SK-N-SH (cell line): Measurements from ENCODE around the gene MPDU1. TPM values are rescaled to one million over a fixed set of nuclear protein-coding genes. Genes with fewer than 3 reads are reported as not detected.

Source experiments
- CTCF ChIA-PET: fragments of 300-600, 350-600 bp; formaldehyde crosslinking; extraction: SDS; loops from one replicate; lab custom pipeline; 2021; lab: Yijun Ruan, JAX
- POLR2A ChIA-PET: fragments of 350-600 bp; sonication (Branson Sonifier 250); formaldehyde crosslinking; extraction: SDS; loops from one replicate; lab custom pipeline; 2020; ENCODE audit warnings: antibody characterized with exemption, inconsistent platforms; lab: Yijun Ruan, JAX
- DNase-seq: peaks from one replicate; pipeline ENCODE4 v3.0.0; 2012
- H2AFZ ChIP-seq: fragments of 200-600 bp; sonication (generic); 2 replicates; pipeline ENCODE4 v1.8.1; 2016; ENCODE audit warnings: antibody characterized with exemption, mild to moderate bottlenecking, low read depth
- H3F3A ChIP-seq: fragments of 200-600 bp; sonication (generic); replicated peaks from 2 replicates; pipeline ENCODE3; 2016; ENCODE audit warnings: antibody characterized with exemption, mild to moderate bottlenecking; ENCODE audit not compliant: insufficient read depth
- H3K27ac ChIP-seq, 2 experiments: fragments of 200-500 bp in 1 of 2; fragments of 200-600 bp in 1 of 2; sonication (Bioruptor generic) in 1 of 2; sonication (generic), shearing (Covaris generic) in 1 of 2; 2 replicates each; pipeline versions ENCODE4 v1.5.1 to v1.6.1; 2014 to 2016; ENCODE audit warnings: low read depth in 2 of 2, inconsistent platforms in 1 of 2, low read length in 1 of 2, mild to moderate bottlenecking in 1 of 2, mixed read lengths in 1 of 2
- H3K27me3 ChIP-seq: fragments of 200-600 bp; sonication (generic), shearing (Covaris generic); 2 replicates; pipeline ENCODE4 v1.6.1; 2016; ENCODE audit warnings: mixed run types; ENCODE audit not compliant: insufficient read depth
- H3K36me3 ChIP-seq, 2 experiments: fragments of 200-500 bp in 1 of 2; fragments of 200-600 bp in 1 of 2; sonication (Bioruptor generic) in 1 of 2; sonication (generic) in 1 of 2; replicated peaks in 1 of 2; 2 replicates each; pipeline versions ENCODE3 to v1.5.1; 2014 to 2016; ENCODE audit warnings: low read length in 1 of 2, mild to moderate bottlenecking in 1 of 2; ENCODE audit not compliant: insufficient read depth in 2 of 2, control insufficient read depth in 1 of 2
- H3K4me1 ChIP-seq, 2 experiments: fragments of 200-500 bp in 1 of 2; fragments of 200-600 bp in 1 of 2; sonication (Bioruptor generic) in 1 of 2; sonication (generic), shearing (Covaris generic) in 1 of 2; 2 replicates each; pipeline versions ENCODE4 v1.5.1 to v1.6.1; 2014 to 2016; ENCODE audit warnings: low read depth in 1 of 2, low read length in 1 of 2, mixed run types in 1 of 2; ENCODE audit not compliant: insufficient read depth in 2 of 2, control insufficient read depth in 1 of 2
- H3K4me2 ChIP-seq: fragments of 200-600 bp; sonication (generic), shearing (Covaris generic); 2 replicates; pipeline ENCODE4 v1.6.1; 2017; ENCODE audit warnings: mixed run types
- H3K4me3 ChIP-seq, 2 experiments: fragments of 200-500 bp in 1 of 2; fragments of 200-600 bp in 1 of 2; sonication (Bioruptor generic) in 1 of 2; sonication (generic), shearing (Covaris generic) in 1 of 2; 2 replicates each; pipeline versions ENCODE4 v1.5.1 to v1.8.1; 2014 to 2016; ENCODE audit warnings: low read depth in 2 of 2, inconsistent platforms in 1 of 2, low read length in 1 of 2, mild to moderate bottlenecking in 1 of 2, mixed read lengths in 1 of 2, moderate library complexity in 1 of 2
- H3K79me2 ChIP-seq: fragments of 200-600 bp; sonication (generic); 2 replicates; pipeline ENCODE4 v1.8.1; 2017; ENCODE audit warnings: mild to moderate bottlenecking; ENCODE audit not compliant: insufficient read depth
- H3K9ac ChIP-seq: fragments of 200-600 bp; sonication (generic); 2 replicates; pipeline ENCODE4 v1.6.1; 2017; ENCODE audit warnings: mixed run types
- H3K9me2 ChIP-seq: fragments of 200-600 bp; sonication (generic); 2 replicates; pipeline ENCODE4 v1.6.1; 2017; ENCODE audit warnings: mixed run types
- H3K9me3 ChIP-seq: fragments of 200-600 bp; sonication (generic); 2 replicates; pipeline ENCODE4 v1.6.1; 2017; ENCODE audit warnings: mixed run types, mild to moderate bottlenecking, moderate library complexity
- H4K20me1 ChIP-seq: fragments of 200-600 bp; sonication (generic); 2 replicates; pipeline ENCODE4 v1.6.1; 2017; ENCODE audit warnings: mild to moderate bottlenecking, mixed run types; ENCODE audit not compliant: insufficient read depth
- CHD2 ChIP-seq: fragments of 150-350 bp; IDR thresholded peaks from 2 replicates; pipeline ENCODE4 v1.6.1; 2018; ENCODE audit warnings: low read length; ENCODE audit not compliant: partially characterized antibody
- EZH2phosphoT487 ChIP-seq: fragments of 200-600 bp; sonication (generic); IDR thresholded peaks from 2 replicates; pipeline ENCODE4 v1.6.1; 2017; ENCODE audit warnings: low read depth, mixed run types, mild to moderate bottlenecking, antibody characterized with exemption, moderate library complexity, borderline replicate concordance
- FOXM1 ChIP-seq: IDR thresholded peaks from 2 replicates; pipeline ENCODE4 v1.4.0; 2012; ENCODE audit warnings: low read depth, mild to moderate bottlenecking
- GABPA ChIP-seq: IDR thresholded peaks from 2 replicates; pipeline ENCODE4 v1.4.0; 2012; ENCODE audit warnings: low read depth, mild to moderate bottlenecking
- GATA2 ChIP-seq: sonication (generic); formaldehyde crosslinking; IDR thresholded peaks from 2 replicates; pipeline ENCODE4 v1.5.0; 2020; ENCODE audit warnings: mild to moderate bottlenecking, missing genetic modification reagents
- RAD21 ChIP-seq: IDR thresholded peaks from 2 replicates; pipeline ENCODE4 v1.6.1; 2012; ENCODE audit warnings: mild to moderate bottlenecking, low read length
- RCOR1 ChIP-seq: fragments of 150-350 bp; IDR thresholded peaks from 2 replicates; pipeline ENCODE4 v1.6.1; 2017; ENCODE audit warnings: antibody characterized with exemption, low read length
- RXRA ChIP-seq: IDR thresholded peaks from 2 replicates; pipeline ENCODE4 v1.4.0; 2012; ENCODE audit warnings: low read depth, mild to moderate bottlenecking, borderline replicate concordance
- SMC3 ChIP-seq: IDR thresholded peaks from 2 replicates; pipeline ENCODE4 v1.6.1; 2012; ENCODE audit warnings: low read depth, low read length, improper control_type of control experiment
- TCF12 ChIP-seq: IDR thresholded peaks from 2 replicates; pipeline ENCODE4 v1.4.0; 2012
- TEAD4 ChIP-seq: IDR thresholded peaks from 2 replicates; pipeline ENCODE4 v1.4.0; 2012; ENCODE audit warnings: mild to moderate bottlenecking, borderline replicate concordance; ENCODE audit not compliant: insufficient read depth
- YY1 ChIP-seq: IDR thresholded peaks from 2 replicates; pipeline ENCODE4 v1.4.0; 2012; ENCODE audit warnings: low read depth, mild to moderate bottlenecking
- WGBS: methylation state at CpG from one replicate; pipeline ENCODE4 v1.1.6; 2017; ENCODE audit warnings: low lambda C conversion rate; 5-methylcytosine and 5-hydroxymethylcytosine counted together
- polyA plus RNA-seq, 3 experiments: library from polyadenylated mRNA; depleted of rRNA; stranded (reverse); fragments of >200 nt; gene quantifications; 2 replicates each; pipeline ENCODE4 v1.2.3, GENCODE V29; 2012
- TF ChIP-seq, protein P1 (sequence below): IDR thresholded peaks from 2 replicates; pipeline ENCODE4 v1.4.0; 2012; ENCODE audit warnings: low read depth, borderline replicate concordance
- TF ChIP-seq, protein P2 (sequence below): fragments of 200-600 bp; sonication (generic); IDR thresholded peaks from 2 replicates; pipeline ENCODE4 v1.6.1; 2017; ENCODE audit warnings: antibody characterized with exemption, mild to moderate bottlenecking, moderate library complexity
- TF ChIP-seq, protein P3 (sequence below): IDR thresholded peaks from 2 replicates; pipeline ENCODE4 v1.4.0; 2012; ENCODE audit warnings: low read depth, borderline replicate concordance
- TF ChIP-seq, protein P4 (sequence below): IDR thresholded peaks from 2 replicates; pipeline ENCODE4 v1.4.0; 2012; ENCODE audit warnings: low read depth
- TF ChIP-seq, protein P5 (sequence below): IDR thresholded peaks from 2 replicates; pipeline ENCODE4 v1.6.1; 2012; ENCODE audit warnings: mild to moderate bottlenecking, low read depth, low read length, moderate library complexity

MPDU1 gene
- polyA plus RNA-seq, 1 of the 3 experiments (the other 2 are of a cell fraction), result 126 TPM

DNA sequence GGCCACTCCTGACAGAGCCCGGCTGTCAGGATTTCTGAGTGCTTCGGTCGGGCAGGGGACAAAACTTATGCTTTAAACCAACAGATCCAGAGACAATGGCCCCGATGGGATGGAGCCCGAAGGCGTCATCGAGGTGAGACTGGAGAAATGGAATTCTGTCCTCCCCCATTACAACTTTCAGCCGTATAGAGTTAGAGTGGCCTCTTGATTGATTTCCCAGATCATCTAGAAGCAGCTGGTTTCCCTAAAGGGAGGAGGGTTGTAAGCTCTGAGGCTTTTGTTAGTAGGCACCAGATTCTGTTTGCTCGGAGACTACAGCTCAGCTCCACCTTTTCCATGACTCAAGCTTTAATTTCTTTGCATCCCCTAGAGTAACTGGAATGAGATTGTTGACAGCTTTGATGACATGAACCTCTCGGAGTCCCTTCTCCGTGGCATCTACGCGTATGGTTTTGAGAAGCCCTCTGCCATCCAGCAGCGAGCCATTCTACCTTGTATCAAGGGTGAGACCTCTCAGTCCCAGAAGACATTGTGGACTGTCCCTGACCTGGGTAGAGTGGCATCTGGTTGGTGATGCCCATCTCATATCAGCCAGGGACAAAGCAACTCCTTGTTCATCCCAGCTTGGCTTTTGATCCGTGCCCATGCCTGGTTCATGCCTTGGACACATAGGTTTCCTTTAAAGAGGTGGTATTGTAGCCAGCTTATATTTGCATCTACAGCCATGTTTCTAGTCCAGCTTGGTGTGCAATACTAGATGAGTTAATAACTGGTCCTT, 9.3 kb upstream of the MPDU1 start:
- Histone ChIP-seq H3K4me2 (peak overlapping the region; percentile 96), H3K4me1 (peaks cover 22 to 37% of the 10 kb centered on the region in 2 experiments), H3F3A (peaks cover 73% of the 10 kb centered on the region), H3K9me3 (no peaks in the 10 kb centered on the region), H4K20me1 (peaks cover 61% of the 10 kb centered on the region), H3K9me2 (no peaks in the 10 kb centered on the region), H3K4me3 (peak overlapping the region; percentile 98 to 100), H3K27me3 (no peaks in the 10 kb centered on the region), H3K27ac (peak overlapping the region in 1 of 2 experiments; percentile 92; a peak in 2 of 4 replicates), H3K79me2 (peaks cover 70% of the 10 kb centered on the region), H2AFZ (no peak overlapping the region), H3K36me3 (peaks cover 71 to 74% of the 10 kb centered on the region in 2 experiments), H3K9ac (peak overlapping the region; percentile 100)
- CTCF ChIA-PET, result interaction anchor here (1.0 to 5.9 kb wide), 4 partner anchors 13 to 113 kb away, joined by 3 to 40 read pairs (median 6); partner anchors contain the start of genes SENP3 and TP53
- DNase-seq, result no peak
- POLR2A ChIA-PET, result interaction anchor here (0.8 to 4.3 kb wide), 7 partner anchors 10 to 113 kb away, joined by 3 to 37 read pairs (median 5); partner anchors contain the start of genes MPDU1, SAT2, SENP3 and TNFSF13
- 9% methylated on average over 14 of the region's 15 CpGs for WGBS
- no peak for TF ChIP-seq GABPA

DNA sequence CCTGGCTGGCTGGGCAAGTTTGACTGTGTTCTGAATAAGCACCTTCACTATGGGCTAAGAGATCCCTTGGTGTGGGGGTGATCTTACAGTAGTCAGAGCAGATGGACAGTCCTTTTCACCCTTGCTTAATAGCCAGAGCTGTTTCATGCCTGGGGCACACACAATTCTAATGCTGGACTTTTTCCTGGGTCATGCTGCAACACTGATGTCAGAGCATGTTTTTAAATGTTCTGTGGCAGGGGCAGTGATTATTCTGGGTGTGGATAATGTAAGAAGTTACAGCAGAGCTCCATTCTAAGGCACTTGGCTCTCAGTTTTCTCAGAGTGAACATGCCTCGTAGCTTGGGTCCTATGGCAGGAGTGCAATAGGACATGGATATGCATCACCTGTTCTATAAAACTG, 8.2 kb upstream of the MPDU1 start:
- Histone ChIP-seq H3K4me2 (peak overlapping the region; percentile 96), H3F3A (peaks cover 71% of the 10 kb centered on the region), H3K36me3 (peaks cover 63 to 67% of the 10 kb centered on the region in 2 experiments), H3K4me3 (peak overlapping the region; percentile 98 to 100), H2AFZ (no peak overlapping the region), H3K27me3 (no peaks in the 10 kb centered on the region), H4K20me1 (peaks cover 61% of the 10 kb centered on the region), H3K27ac (peak overlapping the region; percentile 43 to 92; a peak in 3 of 4 replicates), H3K9ac (peak overlapping the region; percentile 100; the same call in 1 of the 2 replicates), H3K4me1 (peaks cover 22 to 39% of the 10 kb centered on the region in 2 experiments), H3K79me2 (peaks cover 68% of the 10 kb centered on the region), H3K9me2 (no peaks in the 10 kb centered on the region), H3K9me3 (no peaks in the 10 kb centered on the region)
- ChIA-PET POLR2A (interaction anchor here (1.4 to 4.3 kb wide), 2 partner anchors 9 to 112 kb away, joined by 4 to 37 read pairs; partner anchors contain the start of genes MPDU1 and TP53), CTCF (interaction anchor here (0.9 to 1.7 kb wide), 2 partner anchors 14 to 112 kb away, joined by 3 to 8 read pairs; partner anchors contain the start of gene SENP3)
- DNase-seq, result no peak
- 100% methylated on average over 1 of the region's 1 CpG for WGBS
- TF ChIP-seq EZH2phosphoT487 (no peak), CHD2 (no peak), GATA2 (CRISPR knock-in tag) (no peak), RAD21 (no peak), TEAD4 (no peak), FOXM1 (no peak), YY1 (no peak), TCF12 (no peak), SMC3 (no peak), RCOR1 (no peak), RXRA (no peak)
- TF ChIP-seq, protein P1, sequence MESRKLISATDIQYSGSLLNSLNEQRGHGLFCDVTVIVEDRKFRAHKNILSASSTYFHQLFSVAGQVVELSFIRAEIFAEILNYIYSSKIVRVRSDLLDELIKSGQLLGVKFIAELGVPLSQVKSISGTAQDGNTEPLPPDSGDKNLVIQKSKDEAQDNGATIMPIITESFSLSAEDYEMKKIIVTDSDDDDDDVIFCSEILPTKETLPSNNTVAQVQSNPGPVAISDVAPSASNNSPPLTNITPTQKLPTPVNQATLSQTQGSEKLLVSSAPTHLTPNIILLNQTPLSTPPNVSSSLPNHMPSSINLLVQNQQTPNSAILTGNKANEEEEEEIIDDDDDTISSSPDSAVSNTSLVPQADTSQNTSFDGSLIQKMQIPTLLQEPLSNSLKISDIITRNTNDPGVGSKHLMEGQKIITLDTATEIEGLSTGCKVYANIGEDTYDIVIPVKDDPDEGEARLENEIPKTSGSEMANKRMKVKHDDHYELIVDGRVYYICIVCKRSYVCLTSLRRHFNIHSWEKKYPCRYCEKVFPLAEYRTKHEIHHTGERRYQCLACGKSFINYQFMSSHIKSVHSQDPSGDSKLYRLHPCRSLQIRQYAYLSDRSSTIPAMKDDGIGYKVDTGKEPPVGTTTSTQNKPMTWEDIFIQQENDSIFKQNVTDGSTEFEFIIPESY, result no peak
- TF ChIP-seq, protein P2, sequence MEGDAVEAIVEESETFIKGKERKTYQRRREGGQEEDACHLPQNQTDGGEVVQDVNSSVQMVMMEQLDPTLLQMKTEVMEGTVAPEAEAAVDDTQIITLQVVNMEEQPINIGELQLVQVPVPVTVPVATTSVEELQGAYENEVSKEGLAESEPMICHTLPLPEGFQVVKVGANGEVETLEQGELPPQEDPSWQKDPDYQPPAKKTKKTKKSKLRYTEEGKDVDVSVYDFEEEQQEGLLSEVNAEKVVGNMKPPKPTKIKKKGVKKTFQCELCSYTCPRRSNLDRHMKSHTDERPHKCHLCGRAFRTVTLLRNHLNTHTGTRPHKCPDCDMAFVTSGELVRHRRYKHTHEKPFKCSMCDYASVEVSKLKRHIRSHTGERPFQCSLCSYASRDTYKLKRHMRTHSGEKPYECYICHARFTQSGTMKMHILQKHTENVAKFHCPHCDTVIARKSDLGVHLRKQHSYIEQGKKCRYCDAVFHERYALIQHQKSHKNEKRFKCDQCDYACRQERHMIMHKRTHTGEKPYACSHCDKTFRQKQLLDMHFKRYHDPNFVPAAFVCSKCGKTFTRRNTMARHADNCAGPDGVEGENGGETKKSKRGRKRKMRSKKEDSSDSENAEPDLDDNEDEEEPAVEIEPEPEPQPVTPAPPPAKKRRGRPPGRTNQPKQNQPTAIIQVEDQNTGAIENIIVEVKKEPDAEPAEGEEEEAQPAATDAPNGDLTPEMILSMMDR, result no peak
- TF ChIP-seq, protein P3, sequence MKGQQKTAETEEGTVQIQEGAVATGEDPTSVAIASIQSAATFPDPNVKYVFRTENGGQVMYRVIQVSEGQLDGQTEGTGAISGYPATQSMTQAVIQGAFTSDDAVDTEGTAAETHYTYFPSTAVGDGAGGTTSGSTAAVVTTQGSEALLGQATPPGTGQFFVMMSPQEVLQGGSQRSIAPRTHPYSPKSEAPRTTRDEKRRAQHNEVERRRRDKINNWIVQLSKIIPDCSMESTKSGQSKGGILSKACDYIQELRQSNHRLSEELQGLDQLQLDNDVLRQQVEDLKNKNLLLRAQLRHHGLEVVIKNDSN, result no peak
- TF ChIP-seq, protein P4, sequence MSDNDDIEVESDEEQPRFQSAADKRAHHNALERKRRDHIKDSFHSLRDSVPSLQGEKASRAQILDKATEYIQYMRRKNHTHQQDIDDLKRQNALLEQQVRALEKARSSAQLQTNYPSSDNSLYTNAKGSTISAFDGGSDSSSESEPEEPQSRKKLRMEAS, result no peak
- TF ChIP-seq, protein P5, sequence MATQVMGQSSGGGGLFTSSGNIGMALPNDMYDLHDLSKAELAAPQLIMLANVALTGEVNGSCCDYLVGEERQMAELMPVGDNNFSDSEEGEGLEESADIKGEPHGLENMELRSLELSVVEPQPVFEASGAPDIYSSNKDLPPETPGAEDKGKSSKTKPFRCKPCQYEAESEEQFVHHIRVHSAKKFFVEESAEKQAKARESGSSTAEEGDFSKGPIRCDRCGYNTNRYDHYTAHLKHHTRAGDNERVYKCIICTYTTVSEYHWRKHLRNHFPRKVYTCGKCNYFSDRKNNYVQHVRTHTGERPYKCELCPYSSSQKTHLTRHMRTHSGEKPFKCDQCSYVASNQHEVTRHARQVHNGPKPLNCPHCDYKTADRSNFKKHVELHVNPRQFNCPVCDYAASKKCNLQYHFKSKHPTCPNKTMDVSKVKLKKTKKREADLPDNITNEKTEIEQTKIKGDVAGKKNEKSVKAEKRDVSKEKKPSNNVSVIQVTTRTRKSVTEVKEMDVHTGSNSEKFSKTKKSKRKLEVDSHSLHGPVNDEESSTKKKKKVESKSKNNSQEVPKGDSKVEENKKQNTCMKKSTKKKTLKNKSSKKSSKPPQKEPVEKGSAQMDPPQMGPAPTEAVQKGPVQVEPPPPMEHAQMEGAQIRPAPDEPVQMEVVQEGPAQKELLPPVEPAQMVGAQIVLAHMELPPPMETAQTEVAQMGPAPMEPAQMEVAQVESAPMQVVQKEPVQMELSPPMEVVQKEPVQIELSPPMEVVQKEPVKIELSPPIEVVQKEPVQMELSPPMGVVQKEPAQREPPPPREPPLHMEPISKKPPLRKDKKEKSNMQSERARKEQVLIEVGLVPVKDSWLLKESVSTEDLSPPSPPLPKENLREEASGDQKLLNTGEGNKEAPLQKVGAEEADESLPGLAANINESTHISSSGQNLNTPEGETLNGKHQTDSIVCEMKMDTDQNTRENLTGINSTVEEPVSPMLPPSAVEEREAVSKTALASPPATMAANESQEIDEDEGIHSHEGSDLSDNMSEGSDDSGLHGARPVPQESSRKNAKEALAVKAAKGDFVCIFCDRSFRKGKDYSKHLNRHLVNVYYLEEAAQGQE, result no peak
